ENCODE measurements around the gene SUSD5. TPM values are rescaled to one million over a fixed set of nuclear protein-coding genes. Genes with fewer than 3 reads are reported as not detected.

The SUSD5 gene
- total RNA-seq, 1 experiment from 2014 or later, result not detected

DNA sequence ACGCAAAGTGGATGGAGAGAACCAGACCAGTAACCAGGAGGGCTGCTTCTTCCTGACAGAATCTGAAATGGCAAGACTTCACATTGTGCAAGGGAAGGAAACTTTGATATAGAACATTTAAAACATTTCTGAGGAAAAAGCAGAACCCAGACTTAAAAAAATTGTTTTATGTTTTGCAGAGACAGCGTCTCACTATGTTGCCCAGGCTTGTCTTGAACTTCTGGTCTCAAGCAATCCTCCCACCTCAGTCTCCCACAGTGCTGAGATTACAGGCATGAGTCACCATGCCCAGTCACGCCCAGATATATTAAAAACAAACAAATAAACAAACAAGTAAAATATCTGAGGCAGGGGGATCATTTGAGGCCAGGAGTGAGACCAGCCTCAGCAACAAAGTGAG is 58.6 kb downstream of the SUSD5 start:
- TF ChIP-seq EZH2 (IDR thresholded peaks at IDR 0.05; ENCODE audit: low read length, unreplicated experiment) (no peak), CTCF (conservative IDR thresholded peaks at IDR 0.05; ENCODE audit: low read depth, low read length) (no peak), EZH2phosphoT487 (IDR thresholded peaks at IDR 0.05; ENCODE audit: borderline replicate concordance, low read length) (no peak)
- H3K36me3 ChIP-seq (ENCODE audit: low read depth, low read length), result no peaks in the 10 kb centered on the region
- no peaks in the 10 kb centered on the region for H3F3A ChIP-seq (ENCODE audit: low read length, unreplicated experiment)
- ChIA-PET CTCF (no interaction called here), POLR2A (ENCODE audit: unreplicated experiment) (no interaction called here)
- intact Hi-C loops (cut with micrococcal nuclease), result no loop called here
- H3K9ac ChIP-seq (ENCODE audit: low read length), result no peak overlapping the region
- BruUV-seq (replicated peaks), result no TSS peak
- H2AFZ ChIP-seq (ENCODE audit: low read length), result no peak overlapping the region
- H3K4me1 ChIP-seq (ENCODE audit: insufficient read depth, low read length), result no peaks in the 10 kb centered on the region
- no peak overlapping the region for H3K27ac ChIP-seq (ENCODE audit: low read length)
- H3K9me3 ChIP-seq (ENCODE audit: low read length), result no peaks in the 10 kb centered on the region
- H3K27me3 ChIP-seq (ENCODE audit: low read length), result peaks cover 8% of the 10 kb centered on the region
- H3K4me2 ChIP-seq (ENCODE audit: low read length), result no peak overlapping the region
- no peak for ATAC-seq
- no peak for DNase-seq
- H3K9me2 ChIP-seq (replicated peaks; ENCODE audit: low read length), result no peaks in the 10 kb centered on the region
- no peak overlapping the region for H3K4me3 ChIP-seq (ENCODE audit: low read length)
- no peaks in the 10 kb centered on the region for H4K20me1 ChIP-seq (ENCODE audit: low read length)
- H3K79me2 ChIP-seq (ENCODE audit: low read length), result no peaks in the 10 kb centered on the region

- H2AFZ ChIP-seq (ENCODE audit: low read length), result no peak overlapping the region
- no peaks in the 10 kb centered on the region for H3K36me3 ChIP-seq (ENCODE audit: low read depth, low read length)
- intact Hi-C loops (cut with micrococcal nuclease), result no loop called here
- H3K4me2 ChIP-seq (ENCODE audit: low read length), result no peak overlapping the region
- no peaks in the 10 kb centered on the region for H3F3A ChIP-seq (ENCODE audit: low read length, unreplicated experiment)
- no peak overlapping the region for H3K9ac ChIP-seq (ENCODE audit: low read length)
- H3K79me2 ChIP-seq (ENCODE audit: low read length), result no peaks in the 10 kb centered on the region
- H3K27me3 ChIP-seq (ENCODE audit: low read length), result peaks cover 8% of the 10 kb centered on the region
- no peak for DNase-seq
- no peaks in the 10 kb centered on the region for H4K20me1 ChIP-seq (ENCODE audit: low read length)
- TF ChIP-seq CTCF (conservative IDR thresholded peaks at IDR 0.05; ENCODE audit: low read depth, low read length), result no peak
- TF ChIP-seq EZH2 (IDR thresholded peaks at IDR 0.05; ENCODE audit: low read length, unreplicated experiment), result no peak
- no peak for TF ChIP-seq EZH2phosphoT487 (IDR thresholded peaks at IDR 0.05; ENCODE audit: borderline replicate concordance, low read length)
- no TSS peak for BruUV-seq (replicated peaks)
- ATAC-seq, result no peak
- no peaks in the 10 kb centered on the region for H3K9me2 ChIP-seq (replicated peaks; ENCODE audit: low read length)
- ChIA-PET CTCF (no interaction called here), POLR2A (ENCODE audit: unreplicated experiment) (no interaction called here)
- no peaks in the 10 kb centered on the region for H3K4me1 ChIP-seq (ENCODE audit: insufficient read depth, low read length)
- H3K4me3 ChIP-seq (ENCODE audit: low read length), result no peak overlapping the region
- no peak overlapping the region for H3K27ac ChIP-seq (ENCODE audit: low read length)
- H3K9me3 ChIP-seq (ENCODE audit: low read length), result no peaks in the 10 kb centered on the region
Observed at GRCh38 chr3:33159234-33159633, 59.4 kb downstream of the SUSD5 start.

- Histone ChIP-seq H3K27ac (ENCODE audit: low read length) (no peak overlapping the region), H3K4me2 (ENCODE audit: low read length) (no peak overlapping the region), H4K20me1 (ENCODE audit: low read length) (no peaks in the 10 kb centered on the region), H3K9me2 (replicated peaks; ENCODE audit: low read length) (no peaks in the 10 kb centered on the region), H3K36me3 (ENCODE audit: low read depth, low read length) (no peaks in the 10 kb centered on the region), H3K9me3 (ENCODE audit: low read length) (no peaks in the 10 kb centered on the region), H3K4me3 (ENCODE audit: low read length) (no peak overlapping the region), H3K27me3 (ENCODE audit: low read length) (no peaks in the 10 kb centered on the region), H2AFZ (ENCODE audit: low read length) (no peak overlapping the region), H3K4me1 (ENCODE audit: insufficient read depth, low read length) (peaks cover 4% of the 10 kb centered on the region; the same call in 1 of the 2 replicates), H3K9ac (ENCODE audit: low read length) (no peak overlapping the region), H3F3A (ENCODE audit: low read length, unreplicated experiment) (no peaks in the 10 kb centered on the region), H3K79me2 (ENCODE audit: low read length) (no peaks in the 10 kb centered on the region)
- TF ChIP-seq CTCF (conservative IDR thresholded peaks at IDR 0.05; ENCODE audit: low read depth, low read length) (no peak), EZH2phosphoT487 (IDR thresholded peaks at IDR 0.05; ENCODE audit: borderline replicate concordance, low read length) (no peak), EZH2 (IDR thresholded peaks at IDR 0.05; ENCODE audit: low read length, unreplicated experiment) (no peak)
- ATAC-seq (no peak), DNase-seq (no peak)
- BruUV-seq (replicated peaks), result no TSS peak
- ChIA-PET CTCF (no interaction called here), POLR2A (ENCODE audit: unreplicated experiment) (no interaction called here)
- intact Hi-C loops (cut with micrococcal nuclease), result no loop called here
Observed at GRCh38 chr3:33155301-33155700, 63.3 kb downstream of the SUSD5 start.

Measured in PC-3 (cell line).